ENCODE results near the gene PDE4B.
A peak's percentile ranks its signal among the peaks of the same experiment; 100 is the strongest.

PDE4B gene

GRCh38 chr1:66275601-66276023 lies 482.9 kb downstream of the PDE4B start:
- no peak for TF ChIP-seq CTCF (conservative IDR thresholded peaks at IDR 0.05)
- H3K27ac ChIP-seq = no peak overlapping the region

GRCh38 chr1:66276218-66276617 lies 483.5 kb downstream of the PDE4B start:
- no peak overlapping the region for H3K27ac ChIP-seq
- TF ChIP-seq CTCF (conservative IDR thresholded peaks at IDR 0.05) = no peak

GRCh38 chr1:66278260-66279021 lies 485.7 kb downstream of the PDE4B start:
- H3K27ac ChIP-seq = peak overlapping the region; percentile 73

GRCh38 chr1:66281808-66282207 lies 489.1 kb downstream of the PDE4B start:
- no peak overlapping the region for H3K27ac ChIP-seq
- no peak for TF ChIP-seq CTCF (conservative IDR thresholded peaks at IDR 0.05)

More at GRCh38 chr1:66278260-66279021, 485.7 kb downstream of the PDE4B start:
- TF ChIP-seq CTCF (conservative IDR thresholded peaks at IDR 0.05) = no peak

- no peak for TF ChIP-seq CTCF (conservative IDR thresholded peaks at IDR 0.05)
- H3K27ac ChIP-seq = no peak overlapping the region
Measured at GRCh38 chr1:66282343-66282852, 489.7 kb downstream of the PDE4B start.

- H3K27ac ChIP-seq = no peak overlapping the region
Measured at GRCh38 chr1:66282891-66283621, 490.4 kb downstream of the PDE4B start.

More at GRCh38 chr1:66282891-66283621, 490.4 kb downstream of the PDE4B start:
- TF ChIP-seq CTCF (conservative IDR thresholded peaks at IDR 0.05) = no peak

Data from VCaP (cell line).